H1 (cell line): ENCODE results near the gene COMT. TPM values are rescaled to one million over a fixed set of nuclear protein-coding genes. Genes with fewer than 3 reads are reported as not detected.

ENCODE experiments used
- BACH1 ChIP-seq: IDR thresholded peaks from 2 replicates; pipeline ENCODE4 v1.6.1; 2012; ENCODE audit warnings: low read length, improper control_type of control experiment
- FOSL1 ChIP-seq: IDR thresholded peaks from 2 replicates; pipeline ENCODE4 v1.6.1; 2011; ENCODE audit warnings: mild to moderate bottlenecking, low read depth, low read length, moderate library complexity; ENCODE audit not compliant: insufficient read depth
- GABPA ChIP-seq: IDR thresholded peaks from 2 replicates; pipeline ENCODE4 v1.6.1; 2011; ENCODE audit warnings: mild to moderate bottlenecking, low read length, moderate library complexity, borderline replicate concordance; ENCODE audit not compliant: insufficient read depth
- HDAC2 ChIP-seq, 2 experiments: fragments of 300-600 bp in 1 of 2; sonication (generic) in 1 of 2; IDR thresholded peaks; 2 replicates each; pipeline ENCODE4 v1.6.1; 2011 to 2012; ENCODE audit warnings: low read depth in 2 of 2, low read length in 2 of 2, mild to moderate bottlenecking in 2 of 2, moderate library complexity in 2 of 2, borderline replicate concordance in 1 of 2, inconsistent platforms in 1 of 2
- KDM4A ChIP-seq: IDR thresholded peaks from one replicate; pipeline ENCODE4 v1.7.1; 2012; ENCODE audit warnings: low read depth, mild to moderate bottlenecking, moderate library complexity, low read length, inconsistent platforms; ENCODE audit not compliant: severe bottlenecking
- SUZ12 ChIP-seq: fragments of 200-600 bp; sonication (generic); IDR thresholded peaks from 2 replicates; pipeline ENCODE4 v1.6.1; 2012; ENCODE audit warnings: mild to moderate bottlenecking, inconsistent platforms, low read length, moderate library complexity, mixed read lengths
- TAF1 ChIP-seq: IDR thresholded peaks from 2 replicates; pipeline ENCODE4 v1.6.1; 2011; ENCODE audit warnings: mild to moderate bottlenecking, low read depth, low read length
- polyA plus RNA-seq, 7 experiments: library from polyadenylated mRNA; depleted of rRNA in 3 of 7; stranded (reverse) in 5 of 7; unstranded in 2 of 7; fragments of >200 nt in 5 of 7; fragments of 200-250 nt in 2 of 7; gene quantifications; 1 replicate in 5 of 7; 2 replicates in 1 of 7; 4 replicates in 1 of 7; pipeline versions ENCODE4 v1.2.1 to v1.2.3, GENCODE V29; 2011 to 2013; ENCODE audit warnings: missing spikeins in 2 of 7, mixed read lengths in 2 of 7
- total RNA-seq: library from RNA; stranded (reverse); fragmentation: NEBNext Ultra II Directional; extraction: Animal tissue kit (Norgen Biotek cat#: 25700); gene quantifications from 2 replicates; pipeline ENCODE4 v1.2.1, GENCODE V29; 2021
- TF ChIP-seq, protein P1 (sequence below): fragments of 300-600 bp; sonication (generic); IDR thresholded peaks from 2 replicates; pipeline ENCODE4 v1.7.1; 2012; ENCODE audit warnings: low read length, moderate library complexity, mild to moderate bottlenecking, inconsistent platforms; ENCODE audit not compliant: insufficient replicate concordance

Gene COMT
- total and polyA plus RNA-seq, 2 of the 8 experiments (the other 6 are each of a cell fraction or from before 2014, with no cell fraction given), result 15.2 to 33.7 TPM

DNA sequence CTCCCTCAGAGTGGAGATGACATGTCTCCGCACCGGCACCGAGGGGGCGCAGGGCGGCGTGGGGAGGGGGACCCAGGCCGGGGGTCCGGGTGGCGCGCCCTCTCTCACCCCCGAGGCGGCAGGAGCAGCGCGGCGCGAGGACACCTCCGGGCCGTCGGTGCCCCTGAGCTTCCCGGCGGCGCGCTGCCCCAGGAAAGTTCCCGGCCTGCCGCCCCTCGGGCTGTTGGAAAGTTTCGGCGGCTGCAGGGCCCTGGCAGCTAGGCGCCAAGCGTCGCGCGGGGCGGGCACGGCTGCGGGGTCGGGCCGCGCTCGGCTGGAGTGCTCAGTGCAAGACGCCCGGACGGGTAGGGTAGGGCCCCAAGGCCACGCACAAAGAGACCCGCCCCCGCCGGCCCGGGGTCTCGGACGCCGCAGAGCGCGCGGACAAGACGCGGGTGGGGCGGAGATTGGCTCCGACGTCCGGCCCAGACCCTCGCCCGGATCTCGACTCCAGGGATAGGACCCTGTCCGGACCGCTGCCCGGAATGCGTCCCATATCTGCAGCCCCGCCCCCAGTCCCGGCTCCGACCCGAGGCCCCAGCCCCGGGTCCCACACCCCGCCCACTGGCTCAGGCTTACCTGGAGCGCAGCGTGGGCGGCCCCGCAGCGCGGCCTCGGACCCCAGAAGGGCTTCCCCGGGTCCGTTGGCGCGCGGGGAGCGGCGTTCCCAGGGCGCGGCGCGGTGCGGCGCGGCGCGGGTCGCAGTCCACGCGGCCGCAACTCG, 74.6 kb downstream of the COMT start (continued):
- TF ChIP-seq, protein P1, sequence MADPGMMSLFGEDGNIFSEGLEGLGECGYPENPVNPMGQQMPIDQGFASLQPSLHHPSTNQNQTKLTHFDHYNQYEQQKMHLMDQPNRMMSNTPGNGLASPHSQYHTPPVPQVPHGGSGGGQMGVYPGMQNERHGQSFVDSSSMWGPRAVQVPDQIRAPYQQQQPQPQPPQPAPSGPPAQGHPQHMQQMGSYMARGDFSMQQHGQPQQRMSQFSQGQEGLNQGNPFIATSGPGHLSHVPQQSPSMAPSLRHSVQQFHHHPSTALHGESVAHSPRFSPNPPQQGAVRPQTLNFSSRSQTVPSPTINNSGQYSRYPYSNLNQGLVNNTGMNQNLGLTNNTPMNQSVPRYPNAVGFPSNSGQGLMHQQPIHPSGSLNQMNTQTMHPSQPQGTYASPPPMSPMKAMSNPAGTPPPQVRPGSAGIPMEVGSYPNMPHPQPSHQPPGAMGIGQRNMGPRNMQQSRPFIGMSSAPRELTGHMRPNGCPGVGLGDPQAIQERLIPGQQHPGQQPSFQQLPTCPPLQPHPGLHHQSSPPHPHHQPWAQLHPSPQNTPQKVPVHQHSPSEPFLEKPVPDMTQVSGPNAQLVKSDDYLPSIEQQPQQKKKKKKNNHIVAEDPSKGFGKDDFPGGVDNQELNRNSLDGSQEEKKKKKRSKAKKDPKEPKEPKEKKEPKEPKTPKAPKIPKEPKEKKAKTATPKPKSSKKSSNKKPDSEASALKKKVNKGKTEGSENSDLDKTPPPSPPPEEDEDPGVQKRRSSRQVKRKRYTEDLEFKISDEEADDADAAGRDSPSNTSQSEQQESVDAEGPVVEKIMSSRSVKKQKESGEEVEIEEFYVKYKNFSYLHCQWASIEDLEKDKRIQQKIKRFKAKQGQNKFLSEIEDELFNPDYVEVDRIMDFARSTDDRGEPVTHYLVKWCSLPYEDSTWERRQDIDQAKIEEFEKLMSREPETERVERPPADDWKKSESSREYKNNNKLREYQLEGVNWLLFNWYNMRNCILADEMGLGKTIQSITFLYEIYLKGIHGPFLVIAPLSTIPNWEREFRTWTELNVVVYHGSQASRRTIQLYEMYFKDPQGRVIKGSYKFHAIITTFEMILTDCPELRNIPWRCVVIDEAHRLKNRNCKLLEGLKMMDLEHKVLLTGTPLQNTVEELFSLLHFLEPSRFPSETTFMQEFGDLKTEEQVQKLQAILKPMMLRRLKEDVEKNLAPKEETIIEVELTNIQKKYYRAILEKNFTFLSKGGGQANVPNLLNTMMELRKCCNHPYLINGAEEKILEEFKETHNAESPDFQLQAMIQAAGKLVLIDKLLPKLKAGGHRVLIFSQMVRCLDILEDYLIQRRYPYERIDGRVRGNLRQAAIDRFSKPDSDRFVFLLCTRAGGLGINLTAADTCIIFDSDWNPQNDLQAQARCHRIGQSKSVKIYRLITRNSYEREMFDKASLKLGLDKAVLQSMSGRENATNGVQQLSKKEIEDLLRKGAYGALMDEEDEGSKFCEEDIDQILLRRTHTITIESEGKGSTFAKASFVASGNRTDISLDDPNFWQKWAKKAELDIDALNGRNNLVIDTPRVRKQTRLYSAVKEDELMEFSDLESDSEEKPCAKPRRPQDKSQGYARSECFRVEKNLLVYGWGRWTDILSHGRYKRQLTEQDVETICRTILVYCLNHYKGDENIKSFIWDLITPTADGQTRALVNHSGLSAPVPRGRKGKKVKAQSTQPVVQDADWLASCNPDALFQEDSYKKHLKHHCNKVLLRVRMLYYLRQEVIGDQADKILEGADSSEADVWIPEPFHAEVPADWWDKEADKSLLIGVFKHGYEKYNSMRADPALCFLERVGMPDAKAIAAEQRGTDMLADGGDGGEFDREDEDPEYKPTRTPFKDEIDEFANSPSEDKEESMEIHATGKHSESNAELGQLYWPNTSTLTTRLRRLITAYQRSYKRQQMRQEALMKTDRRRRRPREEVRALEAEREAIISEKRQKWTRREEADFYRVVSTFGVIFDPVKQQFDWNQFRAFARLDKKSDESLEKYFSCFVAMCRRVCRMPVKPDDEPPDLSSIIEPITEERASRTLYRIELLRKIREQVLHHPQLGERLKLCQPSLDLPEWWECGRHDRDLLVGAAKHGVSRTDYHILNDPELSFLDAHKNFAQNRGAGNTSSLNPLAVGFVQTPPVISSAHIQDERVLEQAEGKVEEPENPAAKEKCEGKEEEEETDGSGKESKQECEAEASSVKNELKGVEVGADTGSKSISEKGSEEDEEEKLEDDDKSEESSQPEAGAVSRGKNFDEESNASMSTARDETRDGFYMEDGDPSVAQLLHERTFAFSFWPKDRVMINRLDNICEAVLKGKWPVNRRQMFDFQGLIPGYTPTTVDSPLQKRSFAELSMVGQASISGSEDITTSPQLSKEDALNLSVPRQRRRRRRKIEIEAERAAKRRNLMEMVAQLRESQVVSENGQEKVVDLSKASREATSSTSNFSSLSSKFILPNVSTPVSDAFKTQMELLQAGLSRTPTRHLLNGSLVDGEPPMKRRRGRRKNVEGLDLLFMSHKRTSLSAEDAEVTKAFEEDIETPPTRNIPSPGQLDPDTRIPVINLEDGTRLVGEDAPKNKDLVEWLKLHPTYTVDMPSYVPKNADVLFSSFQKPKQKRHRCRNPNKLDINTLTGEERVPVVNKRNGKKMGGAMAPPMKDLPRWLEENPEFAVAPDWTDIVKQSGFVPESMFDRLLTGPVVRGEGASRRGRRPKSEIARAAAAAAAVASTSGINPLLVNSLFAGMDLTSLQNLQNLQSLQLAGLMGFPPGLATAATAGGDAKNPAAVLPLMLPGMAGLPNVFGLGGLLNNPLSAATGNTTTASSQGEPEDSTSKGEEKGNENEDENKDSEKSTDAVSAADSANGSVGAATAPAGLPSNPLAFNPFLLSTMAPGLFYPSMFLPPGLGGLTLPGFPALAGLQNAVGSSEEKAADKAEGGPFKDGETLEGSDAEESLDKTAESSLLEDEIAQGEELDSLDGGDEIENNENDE, result no peak
- TF ChIP-seq FOSL1 (no peak), HDAC2 (IDR thresholded peaks at IDR 0.05; ENCODE audit: borderline replicate concordance in 1 of 2, low read depth in 2 of 2, low read length in 2 of 2) (no peak), BACH1 (no peak), KDM4A (peak; percentile 57), SUZ12 (peak; percentile 7; the same call in 1 of the 2 replicates), GABPA (0 out of 2 replicates have a peak, but pooled peaks have one; percentile 24), TAF1 (no peak)
